Loucy (cell line): Measurements from ENCODE around the gene PTPRF.

Experiments used
- H2AFZ ChIP-seq: fragments of 200-600 bp; sonication (generic); 2 replicates; pipeline ENCODE4 v1.6.0; 2016; ENCODE audit warnings: antibody characterized with exemption, mild to moderate bottlenecking, low read length, moderate library complexity
- H3F3A ChIP-seq: fragments of 200-600 bp; 2 replicates; pipeline ENCODE4 v1.6.0; 2016; ENCODE audit warnings: antibody characterized with exemption, low read depth, mild to moderate bottlenecking
- H3K27me3 ChIP-seq: fragments of 200-600 bp; sonication (generic); 2 replicates; pipeline ENCODE4 v1.6.1; 2014; ENCODE audit warnings: low read length, mild to moderate bottlenecking; ENCODE audit not compliant: insufficient read depth, poor library complexity, severe bottlenecking
- H3K36me3 ChIP-seq: fragments of 200-600 bp; sonication (generic); 2 replicates; pipeline ENCODE4 v1.6.1; 2016; ENCODE audit warnings: low read length; ENCODE audit not compliant: insufficient read depth
- H3K4me1 ChIP-seq: fragments of 200-600 bp; sonication (generic); 2 replicates; pipeline ENCODE4 v1.5.1; 2014; ENCODE audit warnings: low read length, mild to moderate bottlenecking; ENCODE audit not compliant: insufficient read depth, poor library complexity, severe bottlenecking
- H3K4me2 ChIP-seq: fragments of 200-600 bp; sonication (generic); 2 replicates; pipeline ENCODE4 v1.6.0; 2014; ENCODE audit warnings: antibody characterized with exemption, low read length, low read depth, mild to moderate bottlenecking; ENCODE audit not compliant: poor library complexity, severe bottlenecking
- H3K4me3 ChIP-seq: fragments of 200-600 bp; sonication (generic); 2 replicates; pipeline ENCODE4 v1.5.1; 2014; ENCODE audit warnings: low read length, mild to moderate bottlenecking, mixed read lengths; ENCODE audit not compliant: poor library complexity, severe bottlenecking
- H3K79me2 ChIP-seq: fragments of 200-600 bp; sonication (generic); 2 replicates; pipeline ENCODE4 v1.6.1; 2014; ENCODE audit warnings: low read length; ENCODE audit not compliant: insufficient read depth
- H3K9ac ChIP-seq: fragments of 200-600 bp; sonication (generic); 2 replicates; pipeline ENCODE4 v1.6.0; 2014; ENCODE audit warnings: mild to moderate bottlenecking, low read depth, low read length, moderate library complexity; ENCODE audit not compliant: poor library complexity, severe bottlenecking
- H3K9me2 ChIP-seq: fragments of 200-600 bp; sonication (generic); replicated peaks from 2 replicates; pipeline ENCODE4 v1.6.1; 2016; ENCODE audit warnings: low read depth, low read length, mixed read lengths
- H3K9me3 ChIP-seq: fragments of 200-600 bp; sonication (generic); 2 replicates; pipeline ENCODE4 v1.6.1; 2014; ENCODE audit warnings: mild to moderate bottlenecking, antibody characterized with exemption, low read length, low read depth; ENCODE audit not compliant: insufficient read depth
- H4K20me1 ChIP-seq: fragments of 200-600 bp; sonication (generic); 2 replicates; pipeline ENCODE4 v1.6.0; 2014; ENCODE audit warnings: antibody characterized with exemption, low read length, mild to moderate bottlenecking; ENCODE audit not compliant: insufficient read depth, poor library complexity, severe bottlenecking
- EZH2phosphoT487 ChIP-seq: fragments of 200-600 bp; IDR thresholded peaks from 2 replicates; pipeline ENCODE4 v1.6.1; 2018; ENCODE audit warnings: antibody characterized with exemption, mild to moderate bottlenecking, moderate library complexity, borderline replicate concordance
- TF ChIP-seq, protein P1 (sequence below): fragments of 200-600 bp; sonication (generic); conservative IDR thresholded peaks from 2 replicates; pipeline ENCODE4 v1.5.1; 2014; ENCODE audit warnings: mild to moderate bottlenecking, antibody characterized with exemption, low read length

Gene PTPRF

GRCh38 chr1:43484367-43484766 lies 46.3 kb upstream of the PTPRF start:
- H3F3A ChIP-seq = no peaks in the 10 kb centered on the region
- no peaks in the 10 kb centered on the region for H3K9me2 ChIP-seq
- H3K79me2 ChIP-seq = no peaks in the 10 kb centered on the region
- H3K4me2 ChIP-seq = no peak overlapping the region
- H3K4me1 ChIP-seq = no peaks in the 10 kb centered on the region
- H4K20me1 ChIP-seq = no peaks in the 10 kb centered on the region
- no peaks in the 10 kb centered on the region for H3K36me3 ChIP-seq
- H3K9me3 ChIP-seq = no peaks in the 10 kb centered on the region
- H3K9ac ChIP-seq = no peak overlapping the region
- TF ChIP-seq EZH2phosphoT487 = no peak
- TF ChIP-seq, protein P1, sequence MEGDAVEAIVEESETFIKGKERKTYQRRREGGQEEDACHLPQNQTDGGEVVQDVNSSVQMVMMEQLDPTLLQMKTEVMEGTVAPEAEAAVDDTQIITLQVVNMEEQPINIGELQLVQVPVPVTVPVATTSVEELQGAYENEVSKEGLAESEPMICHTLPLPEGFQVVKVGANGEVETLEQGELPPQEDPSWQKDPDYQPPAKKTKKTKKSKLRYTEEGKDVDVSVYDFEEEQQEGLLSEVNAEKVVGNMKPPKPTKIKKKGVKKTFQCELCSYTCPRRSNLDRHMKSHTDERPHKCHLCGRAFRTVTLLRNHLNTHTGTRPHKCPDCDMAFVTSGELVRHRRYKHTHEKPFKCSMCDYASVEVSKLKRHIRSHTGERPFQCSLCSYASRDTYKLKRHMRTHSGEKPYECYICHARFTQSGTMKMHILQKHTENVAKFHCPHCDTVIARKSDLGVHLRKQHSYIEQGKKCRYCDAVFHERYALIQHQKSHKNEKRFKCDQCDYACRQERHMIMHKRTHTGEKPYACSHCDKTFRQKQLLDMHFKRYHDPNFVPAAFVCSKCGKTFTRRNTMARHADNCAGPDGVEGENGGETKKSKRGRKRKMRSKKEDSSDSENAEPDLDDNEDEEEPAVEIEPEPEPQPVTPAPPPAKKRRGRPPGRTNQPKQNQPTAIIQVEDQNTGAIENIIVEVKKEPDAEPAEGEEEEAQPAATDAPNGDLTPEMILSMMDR = no peak
- H3K27me3 ChIP-seq = no peaks in the 10 kb centered on the region
- H3K4me3 ChIP-seq = no peak overlapping the region
- H2AFZ ChIP-seq = no peak overlapping the region

GRCh38 chr1:43488165-43488564 lies 42.5 kb upstream of the PTPRF start:
- Histone ChIP-seq H4K20me1 (no peaks in the 10 kb centered on the region), H3K79me2 (no peaks in the 10 kb centered on the region), H3F3A (no peaks in the 10 kb centered on the region), H2AFZ (no peak overlapping the region), H3K27me3 (no peaks in the 10 kb centered on the region), H3K9me3 (no peaks in the 10 kb centered on the region), H3K9ac (no peak overlapping the region), H3K4me2 (no peak overlapping the region), H3K4me1 (no peaks in the 10 kb centered on the region), H3K4me3 (no peak overlapping the region), H3K9me2 (no peaks in the 10 kb centered on the region), H3K36me3 (no peaks in the 10 kb centered on the region)
- TF ChIP-seq, protein P1 = no peak

GRCh38 chr1:43491061-43491460 lies 39.6 kb upstream of the PTPRF start:
- Histone ChIP-seq H3K36me3 (no peaks in the 10 kb centered on the region), H3K9me2 (no peaks in the 10 kb centered on the region), H3K4me3 (no peak overlapping the region), H3K9ac (no peak overlapping the region), H3K27me3 (no peaks in the 10 kb centered on the region), H3K79me2 (no peaks in the 10 kb centered on the region), H3K9me3 (no peaks in the 10 kb centered on the region), H3K4me1 (no peaks in the 10 kb centered on the region), H4K20me1 (no peaks in the 10 kb centered on the region), H2AFZ (no peak overlapping the region), H3K4me2 (no peak overlapping the region), H3F3A (no peaks in the 10 kb centered on the region)
- TF ChIP-seq, protein P1 = no peak
- TF ChIP-seq EZH2phosphoT487 = no peak
